ENCODE results near the gene SDF4. TPM values are rescaled to one million over a fixed set of nuclear protein-coding genes. Genes with fewer than 3 reads are reported as not detected.
"Not testable (repeated sequence)": the region's sequence is repeated elsewhere in the genome, so short reads cannot be mapped to it uniquely, and the experiment has no call there.

Gene SDF4
- total RNA-seq, 1 donor from 2014 or later = 139 TPM

- intact Hi-C loops (cut with DNase I) = no loop called here
- DNase-seq (ENCODE audit: low spot score) = no peak
Measured at GRCh38 chr1:1187938-1188337, 43.9 kb downstream of the SDF4 start.

GRCh38 chr1:1185101-1185765, 46.6 kb downstream of the SDF4 start:
- no peak for DNase-seq (ENCODE audit: low spot score)
- intact Hi-C loops (cut with DNase I) = no loop called here

GRCh38 chr1:1183833-1184775, 47.7 kb downstream of the SDF4 start:
- no peak for DNase-seq (ENCODE audit: low spot score)
- intact Hi-C loops (cut with DNase I) = no loop called here

- intact Hi-C loops (cut with DNase I) = no loop called here
- DNase-seq (ENCODE audit: low spot score) = no peak
Measured at GRCh38 chr1:1183221-1183747, 48.5 kb downstream of the SDF4 start.

GRCh38 chr1:1182491-1183220, 49.1 kb downstream of the SDF4 start:
- intact Hi-C loops (cut with DNase I) = no loop called here
- DNase-seq (ENCODE audit: low spot score) = no peak

- intact Hi-C loops (cut with DNase I) = no loop called here
- DNase-seq (ENCODE audit: low spot score) = no peak
Measured at GRCh38 chr1:1181938-1182410, 49.8 kb downstream of the SDF4 start.

- no peak for DNase-seq (ENCODE audit: low spot score)
- intact Hi-C loops (cut with DNase I) = no loop called here
Measured at GRCh38 chr1:1181129-1181937, 50.5 kb downstream of the SDF4 start.

GRCh38 chr1:1179983-1180861, 51.6 kb downstream of the SDF4 start:
- DNase-seq (ENCODE audit: low spot score) = no peak
- intact Hi-C loops (cut with DNase I) = no loop called here

- DNase-seq (ENCODE audit: low spot score) = peak; percentile 56
- intact Hi-C loops (cut with DNase I) = no loop called here
Measured at GRCh38 chr1:1179346-1179982, 52.3 kb downstream of the SDF4 start.

GRCh38 chr1:1178794-1179331, 52.9 kb downstream of the SDF4 start:
- intact Hi-C loops (cut with DNase I) = no loop called here
- DNase-seq (ENCODE audit: low spot score) = peak; percentile 44

- DNase-seq (ENCODE audit: low spot score) = peak; percentile 53
- intact Hi-C loops (cut with DNase I) = no loop called here
Measured at GRCh38 chr1:1177452-1178206, 54.2 kb downstream of the SDF4 start.

GRCh38 chr1:1176931-1177330, 54.9 kb downstream of the SDF4 start:
- intact Hi-C loops (cut with DNase I) = no loop called here
- no peak for DNase-seq (ENCODE audit: low spot score)

GRCh38 chr1:1176063-1176761, 55.6 kb downstream of the SDF4 start:
- DNase-seq (ENCODE audit: low spot score) = peak; percentile 46
- intact Hi-C loops (cut with DNase I) = not testable (repeated sequence)

GRCh38 chr1:1175221-1176062, 56.4 kb downstream of the SDF4 start:
- intact Hi-C loops (cut with DNase I) = no loop called here
- DNase-seq (ENCODE audit: low spot score) = peak; percentile 55

- intact Hi-C loops (cut with DNase I) = no loop called here
Measured at GRCh38 chr1:1173793-1174415, 57.9 kb downstream of the SDF4 start, which contains the start of gene TTLL10. TSS of gene TTLL10 (plus strand) at chr1:1173880. CDS start at chr1:1179216, 5,336 bp downstream.

More at GRCh38 chr1:1173793-1174415, 57.9 kb downstream of the SDF4 start, which contains the start of gene TTLL10:
- DNase-seq (ENCODE audit: low spot score) = peak; percentile 71

Data from cardiac septum (tissue), 1 donor.